ENCODE measurements around the gene FAS.
"Not testable (repeated sequence)": the region's sequence is repeated elsewhere in the genome, so short reads cannot be mapped to it uniquely, and the experiment has no call there.

FAS gene

GRCh38 chr10:88992921-88993524 lies 2.4 kb downstream of the FAS start:
- no peak for DNase-seq (ENCODE audit: low read depth)

DNA sequence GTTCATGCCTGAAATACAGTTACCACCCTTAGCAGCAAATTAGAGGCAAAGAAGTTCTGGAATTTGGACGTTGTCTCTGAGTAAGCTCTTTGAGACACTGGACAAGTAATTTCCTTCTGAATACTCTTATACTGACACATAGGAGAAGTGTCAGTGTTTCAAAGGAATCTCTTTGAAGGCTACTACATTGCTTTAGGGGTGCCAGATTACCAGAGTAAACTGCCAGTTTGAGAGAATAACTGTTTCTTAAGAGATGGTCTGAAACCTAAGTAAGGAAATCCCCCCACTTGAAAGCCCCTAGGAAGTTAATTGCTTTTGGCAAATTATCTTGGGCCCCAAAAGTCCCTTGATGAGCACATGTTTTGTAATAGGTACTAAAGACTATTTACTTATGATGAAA lies 3.4 kb downstream of the FAS start:
- no peak for DNase-seq (ENCODE audit: low read depth)

DNA sequence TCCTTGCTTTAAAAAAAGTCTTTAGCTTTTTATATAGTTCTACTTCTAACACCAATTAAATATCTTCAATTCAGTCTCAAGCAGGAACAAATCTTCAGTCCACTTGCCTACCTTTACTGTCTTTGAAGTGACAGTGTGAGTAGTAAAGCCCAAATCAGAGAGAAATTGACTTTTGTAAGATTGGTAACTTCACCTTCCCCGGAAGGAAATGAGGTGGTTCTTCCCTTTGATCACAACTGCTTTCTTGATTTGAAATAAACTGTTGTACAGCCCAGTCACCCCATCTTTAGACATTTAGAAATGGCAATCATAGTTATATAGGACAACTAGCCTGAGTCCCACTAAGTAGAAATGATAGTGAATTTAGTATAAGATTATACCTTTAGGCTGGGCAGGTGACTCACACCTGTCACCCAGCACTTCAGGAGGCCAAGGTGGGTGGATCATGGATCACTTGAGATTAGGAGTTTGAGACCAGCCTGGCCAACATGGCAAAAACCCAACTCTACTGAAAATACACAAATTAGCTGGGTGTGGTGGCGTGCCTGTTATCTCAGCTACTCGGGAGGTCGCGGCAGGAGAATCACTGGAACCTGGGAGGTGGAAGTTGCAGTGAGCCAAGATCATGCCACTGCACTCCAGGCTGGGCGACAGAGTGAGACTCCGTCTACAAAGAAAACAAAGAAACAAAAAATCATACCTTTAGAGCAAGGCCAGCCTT lies 4.7 kb downstream of the FAS start:
- no peak for DNase-seq (ENCODE audit: low read depth)

GRCh38 chr10:88996927-88997326 lies 6.3 kb downstream of the FAS start:
- DNase-seq (ENCODE audit: low read depth): no peak

DNA sequence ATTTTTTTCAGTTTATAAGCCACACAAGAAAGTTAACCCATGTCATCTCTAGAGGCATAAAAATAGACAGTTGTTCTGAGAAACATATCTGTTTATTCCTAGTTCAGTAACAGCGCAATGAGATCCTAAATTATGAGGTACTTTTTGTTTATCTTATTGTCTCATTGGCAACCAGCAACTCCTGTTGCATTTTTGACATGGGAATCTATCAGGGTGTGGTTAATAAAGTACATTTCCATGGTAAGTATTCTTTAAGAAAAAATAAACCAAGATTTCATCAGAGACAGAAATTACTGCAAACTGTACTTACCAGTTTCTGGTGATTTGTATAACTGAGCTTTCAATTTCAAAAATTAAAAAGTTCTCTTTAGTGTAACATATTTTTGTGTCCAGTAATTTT lies 9.0 kb downstream of the FAS start:
- no peak for DNase-seq (ENCODE audit: low read depth)

GRCh38 chr10:89001024-89001728 lies 10.6 kb downstream of the FAS start:
- DNase-seq (ENCODE audit: low read depth): no peak

DNA sequence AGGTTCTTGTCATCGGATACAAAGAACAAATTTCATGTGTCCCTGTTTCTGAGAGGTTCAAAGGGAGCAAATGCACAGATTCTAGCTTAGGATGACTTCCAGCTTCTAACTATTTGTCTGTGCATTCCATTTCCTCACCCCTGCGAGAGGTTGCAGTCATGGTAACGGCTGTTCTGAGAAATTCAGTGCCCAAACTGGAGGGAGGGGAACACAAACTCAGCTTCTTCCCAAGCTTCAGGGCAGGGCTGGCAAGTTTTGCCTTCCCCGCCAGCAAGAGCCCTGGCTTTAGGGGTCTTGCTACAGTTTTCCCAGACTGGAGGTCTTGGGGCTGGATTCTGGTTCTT lies 11.1 kb downstream of the FAS start:
- no peak for DNase-seq (ENCODE audit: low read depth)

DNA sequence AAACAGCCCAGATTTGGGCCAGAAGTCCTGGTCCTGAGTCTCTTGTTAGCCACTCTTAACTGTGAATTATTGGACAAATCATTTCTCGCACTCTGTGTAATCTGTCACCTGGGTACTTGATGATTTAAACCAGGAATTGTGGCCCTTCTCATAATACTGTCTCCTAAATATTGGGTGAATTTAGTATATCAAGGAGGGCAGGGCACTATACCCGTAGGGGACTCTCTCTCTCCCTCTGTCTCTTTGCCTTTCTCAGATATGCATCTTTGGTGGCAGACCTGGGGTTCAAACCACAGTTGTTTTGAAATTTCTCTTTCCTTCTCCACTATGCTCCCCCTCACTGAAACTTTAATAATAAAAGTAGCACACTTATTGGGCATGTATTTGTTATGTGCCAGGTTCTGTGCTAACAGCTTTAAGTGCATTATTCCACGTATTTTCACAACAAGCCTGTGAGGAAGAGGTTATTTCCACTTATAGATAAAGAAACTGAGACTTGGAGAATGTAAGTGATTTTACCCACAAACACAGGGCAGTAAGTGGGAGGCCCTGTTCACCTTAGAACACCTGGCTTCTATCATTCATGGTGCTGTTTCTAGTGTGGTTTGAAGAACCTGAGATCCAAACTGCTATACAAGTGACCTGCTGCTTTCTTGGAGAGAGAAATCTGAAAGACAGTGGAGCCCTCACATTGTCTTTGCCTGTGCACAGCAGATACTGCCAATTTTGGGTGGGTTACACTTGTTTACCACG lies 11.8 kb downstream of the FAS start:
- DNase-seq (ENCODE audit: low read depth): no peak

DNA sequence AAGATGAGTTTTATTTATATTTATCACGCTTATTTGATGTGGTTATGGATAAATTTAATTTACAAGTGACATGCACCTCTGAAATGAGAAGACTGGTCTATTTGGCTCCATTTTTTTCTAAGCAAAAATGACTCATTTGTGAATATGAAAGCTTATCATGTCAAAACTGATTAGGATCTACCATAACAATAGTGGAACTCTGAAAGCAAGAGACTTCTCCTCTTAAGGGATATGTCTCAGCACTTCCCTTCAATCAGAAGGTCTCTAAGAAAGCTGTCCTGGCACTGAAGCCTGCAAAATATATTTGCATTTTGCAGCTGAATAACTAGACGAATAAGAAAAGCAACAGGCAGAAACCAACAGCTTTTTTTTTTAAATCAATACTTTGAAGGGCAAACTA lies 12.7 kb downstream of the FAS start:
- DNase-seq (ENCODE audit: low read depth): no peak

GRCh38 chr10:89007129-89007893 lies 16.7 kb downstream of the FAS start:
- DNase-seq (ENCODE audit: low read depth): no peak

DNA sequence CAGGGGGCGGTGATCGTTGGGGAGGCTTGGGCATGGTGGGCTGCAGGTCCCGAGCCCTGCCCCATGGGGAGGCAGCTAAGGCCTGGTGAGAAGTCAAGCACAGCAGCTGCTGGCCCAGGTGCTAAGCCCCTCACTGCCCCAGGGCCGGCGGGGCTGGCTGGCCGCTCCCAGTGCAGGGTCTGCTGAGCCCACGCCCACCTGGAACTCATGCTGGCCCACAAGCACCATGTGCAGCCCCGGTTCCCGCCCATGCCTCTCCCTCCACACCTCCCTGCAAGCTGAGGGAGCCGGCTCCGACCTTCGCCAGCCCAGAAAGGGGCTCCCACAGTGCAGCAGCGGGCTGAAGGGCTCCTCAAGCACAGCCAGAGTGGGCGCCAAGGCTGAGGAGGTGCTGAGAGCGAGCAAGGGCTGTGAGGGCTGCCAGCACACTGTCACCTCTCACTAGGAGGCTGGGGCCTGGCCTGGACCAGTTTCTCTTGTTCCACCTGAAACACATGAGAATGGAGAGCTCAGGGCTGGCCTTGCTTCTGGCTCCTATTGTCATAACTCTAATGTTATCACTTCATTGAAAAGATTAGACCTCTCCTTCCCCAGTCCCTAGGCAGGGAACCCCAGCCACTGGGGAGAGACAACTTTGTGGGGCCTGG lies 28.2 kb downstream of the FAS start:
- not testable (repeated sequence) for DNase-seq (ENCODE audit: low read depth)

GRCh38 chr10:89019569-89020327 lies 29.1 kb downstream of the FAS start:
- DNase-seq (ENCODE audit: low read depth): no peak

- DNase-seq (ENCODE audit: low read depth): not testable (repeated sequence)
Observed at GRCh38 chr10:89021526-89021925, 30.9 kb downstream of the FAS start.

- no peak for DNase-seq (ENCODE audit: low read depth)
Observed at GRCh38 chr10:89022734-89023133, 32.1 kb downstream of the FAS start.

DNA sequence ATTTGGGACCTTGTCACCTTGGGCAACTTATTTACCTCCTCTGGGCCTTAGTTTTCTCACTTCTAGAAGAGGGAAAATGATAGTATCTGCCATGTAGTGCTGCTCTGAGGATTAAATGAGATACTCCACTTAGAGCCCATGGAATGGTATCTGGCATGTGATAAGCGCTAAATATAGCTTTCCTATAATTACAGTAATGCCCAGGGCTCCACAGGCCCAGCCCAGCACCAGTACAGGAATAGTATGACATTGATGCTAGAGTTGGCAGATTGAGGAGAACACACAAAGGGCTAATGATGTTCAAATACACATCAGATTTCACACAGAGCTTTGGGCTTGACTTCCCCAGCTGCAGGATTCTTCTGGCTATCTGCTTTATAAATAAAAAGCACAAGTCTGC lies 34.9 kb downstream of the FAS start:
- no peak for DNase-seq (ENCODE audit: low read depth)

GRCh38 chr10:89029181-89029580 lies 38.6 kb downstream of the FAS start:
- no peak for DNase-seq (ENCODE audit: low read depth)

DNA sequence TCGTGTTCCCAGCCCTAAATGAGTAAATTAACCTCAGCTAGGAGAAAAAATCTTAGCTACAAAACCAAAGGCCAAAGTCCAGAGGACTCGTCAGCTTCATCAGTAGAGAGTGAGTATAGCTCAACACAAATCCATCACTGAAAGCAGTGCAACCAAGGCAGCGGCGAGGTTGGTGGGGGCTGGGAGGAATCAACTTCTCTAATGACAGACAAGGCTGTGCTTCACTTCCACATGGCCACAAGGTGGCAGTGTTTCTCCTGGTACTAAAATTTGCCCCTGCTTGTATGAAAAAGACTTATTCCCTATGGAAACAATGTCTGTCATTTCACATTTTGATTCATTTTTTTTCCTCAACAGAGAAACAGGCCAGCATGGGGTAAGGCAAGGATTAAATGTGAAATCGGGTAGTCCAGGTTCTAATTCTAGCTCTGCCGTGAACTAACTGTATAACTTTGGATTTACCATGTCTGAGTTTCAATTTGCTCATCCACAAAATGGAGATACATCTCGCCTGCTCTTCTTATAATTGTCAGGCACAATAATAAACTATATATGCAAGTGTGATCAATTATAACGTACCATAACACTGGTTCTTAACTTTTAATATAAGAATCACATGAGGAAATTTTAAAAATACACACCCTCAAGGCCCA lies 39.3 kb downstream of the FAS start:
- peak; percentile 35 for DNase-seq (ENCODE audit: low read depth)

DNA sequence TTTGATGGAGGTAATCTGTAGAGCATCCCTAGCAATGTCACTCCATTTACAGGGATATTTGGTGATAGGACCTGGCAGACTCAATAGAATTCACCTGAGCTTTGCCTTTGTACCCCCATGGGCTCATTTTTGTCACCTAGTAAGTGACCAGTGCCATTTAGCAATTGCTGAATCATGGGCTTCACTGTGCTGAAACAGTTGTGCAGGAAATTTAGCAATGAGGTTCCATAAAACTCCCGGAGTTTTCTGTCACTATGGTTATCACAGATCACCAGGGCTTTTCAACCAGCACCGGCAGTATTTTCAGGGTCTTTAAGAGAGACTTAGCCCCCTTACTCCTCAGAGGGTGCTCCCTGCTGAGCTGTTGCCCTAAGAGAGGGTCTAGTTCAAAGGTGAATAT lies 40.2 kb downstream of the FAS start:
- DNase-seq (ENCODE audit: low read depth): no peak

GRCh38 chr10:89032141-89032891 lies 41.7 kb downstream of the FAS start:
- DNase-seq (ENCODE audit: low read depth): no peak

DNA sequence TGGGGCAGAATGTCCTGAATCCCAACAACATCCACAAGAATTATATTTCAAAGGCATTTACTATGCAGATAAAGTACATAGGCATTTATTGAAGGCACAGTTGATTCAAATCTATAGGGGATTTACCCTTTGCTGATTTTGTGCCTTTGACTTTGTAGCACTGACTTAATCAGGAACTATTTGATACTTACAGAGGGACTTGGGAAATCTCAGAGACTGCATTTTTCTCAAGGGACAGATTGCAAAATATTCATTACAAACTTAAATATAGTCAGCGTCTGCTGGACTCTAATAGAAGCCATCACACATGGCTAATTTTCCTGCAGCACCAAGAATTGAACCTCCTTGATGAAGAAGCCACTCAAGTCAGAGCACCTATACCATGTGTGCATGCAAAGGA lies 44.9 kb downstream of the FAS start:
- DNase-seq (ENCODE audit: low read depth): no peak

All from stimulated activated CD8-positive, alpha-beta memory T cell treated with anti-CD3 and anti-CD28 coated beads, Interleukin-12 subunit alpha, Interleukin-12 subunit beta, amount 100 ng/mL, for 4 hours (primary cell).